Renal cortex interstitium (tissue), 11 donors: ENCODE measurements around the gene TXNIP. TPM values are rescaled to one million over a fixed set of nuclear protein-coding genes. Genes with fewer than 3 reads are reported as not detected.

Source experiments
- DNase-seq, 11 donors: peaks; one replicate each; pipeline ENCODE4 v3.0.0-alpha.2; 2013; ENCODE audit warnings: low read depth in 9 of 11, low spot score in 4 of 11; ENCODE audit errors: extremely low read depth in 1 of 11
- polyA plus RNA-seq, 3 donors: library from polyadenylated mRNA; unstranded; fragments of 120-200 nt; gene quantifications; one replicate each; pipeline ENCODE4 v1.2.1, GENCODE V29; 2013; ENCODE audit not compliant: insufficient read length in 3 of 3

The TXNIP gene
- polyA plus RNA-seq, 3 donors, result 453 to 546 (median 468) TPM

GRCh38 chr1:145977486-145978470 is 18.6 kb downstream of the TXNIP start:
- DNase-seq, result peak in 6 of 11 donors; percentile 71 to 88 (median 78)

GRCh38 chr1:145977016-145977415 is 19.4 kb downstream of the TXNIP start:
- DNase-seq, result no peak

- DNase-seq, result no peak
Observed at GRCh38 chr1:145975216-145975615, 21.2 kb downstream of the TXNIP start.

GRCh38 chr1:145974721-145975120 is 21.7 kb downstream of the TXNIP start:
- DNase-seq, result no peak

- DNase-seq, result no peak
Observed at GRCh38 chr1:145972580-145972979, 23.8 kb downstream of the TXNIP start.

- DNase-seq, result no peak
Observed at GRCh38 chr1:145967288-145967687, 29.1 kb downstream of the TXNIP start.

- no peak for DNase-seq
Observed at GRCh38 chr1:145965119-145965744, 31.1 kb downstream of the TXNIP start.

- peak; percentile 87 to 97 (median 94) for DNase-seq
Observed at GRCh38 chr1:145964328-145965118, 31.9 kb downstream of the TXNIP start, which contains the start of the genes ANKRD34A and POLR3GL. Gene ANKRD34A (minus strand): TSS chr1:145964575. CDS start chr1:145961759, 2,816 bp downstream. Gene POLR3GL (plus strand): TSS chr1:145964690. CDS start chr1:145974866, 10,176 bp downstream.

GRCh38 chr1:145963265-145964019 is 32.9 kb downstream of the TXNIP start:
- DNase-seq, result no peak

GRCh38 chr1:145962157-145963102 is 33.9 kb downstream of the TXNIP start:
- DNase-seq, result no peak

- DNase-seq, result no peak
Observed at GRCh38 chr1:145961425-145962156, 34.8 kb downstream of the TXNIP start.

- no peak for DNase-seq
Observed at GRCh38 chr1:145961109-145961424, 35.3 kb downstream of the TXNIP start.

- peak in 8 of 11 donors; percentile 69 to 83 (median 76) for DNase-seq
Observed at GRCh38 chr1:145960468-145961108, 35.8 kb downstream of the TXNIP start.

GRCh38 chr1:145959957-145960467 is 36.4 kb downstream of the TXNIP start:
- DNase-seq, result no peak

- DNase-seq, result no peak
Observed at GRCh38 chr1:145959333-145959732, 37.0 kb downstream of the TXNIP start.

- no peak for DNase-seq
Observed at GRCh38 chr1:145958734-145959133, 37.6 kb downstream of the TXNIP start.
